Measurements from ENCODE around the gene PLCB1. TPM values are rescaled to one million over a fixed set of nuclear protein-coding genes. Genes with fewer than 3 reads are reported as not detected.

PLCB1 gene
- total and polyA plus RNA-seq, 10 of the 15 experiments (the other 5 are each of a cell fraction or from before 2014, with no cell fraction given): 0.05 to 5.3 (median 0.17) TPM; not detected in 1

- H3K4me2 ChIP-seq (ENCODE audit: control insufficient read depth, insufficient read depth): peak overlapping the region; percentile 83
- SMC1A ChIA-PET (ENCODE audit: uncharacterized antibody, unreplicated experiment): interaction anchor here (0.8 to 2.5 kb wide), 7 partner anchors 12 to 581 kb away, joined by 3 to 9 read pairs (median 6); no protein-coding TSS in a partner anchor
- H3K4me1 ChIP-seq (ENCODE audit: control insufficient read depth, insufficient read depth, low read length): peaks cover 15% of the 10 kb centered on the region
- no peaks in the 10 kb centered on the region for H4K20me1 ChIP-seq (ENCODE audit: control insufficient read depth, insufficient read depth)
- 0 out of 2 replicates have a peak overlapping the region, but pooled peaks have one; percentile 4 for H3K4me3 ChIP-seq
- H3K27ac ChIP-seq (ENCODE audit: control insufficient read depth, insufficient read depth): peak overlapping the region; percentile 64
- in situ Hi-C loops (cut with MboI) (no loop called here), intact Hi-C loops (cut with micrococcal nuclease; ENCODE audit: unreplicated experiment) (loop anchor here (5.0 kb wide), 1 partner anchor 200 kb away; no protein-coding TSS in a partner anchor)
- POLR2A ChIA-PET: interaction anchor here (1.1 to 1.3 kb wide), 2 partner anchors 12 to 17 kb away, joined by 3 read pairs; no protein-coding TSS in a partner anchor
- CTCF ChIA-PET: interaction anchor here (0.6 to 2.1 kb wide), 9 partner anchors 11 to 1535 kb away, joined by 3 to 7 read pairs (median 4); no protein-coding TSS in a partner anchor
- FAIRE-seq (peak; percentile 88), ATAC-seq (peak; percentile 92), DNase-seq (ENCODE audit: low read depth, low spot score) (peak; percentile 69)
- peak overlapping the region; percentile 74 for H2AFZ ChIP-seq (ENCODE audit: control insufficient read depth, low read depth, low read length)
- no peak overlapping the region for H3K9ac ChIP-seq (ENCODE audit: control insufficient read depth, insufficient read depth, low read length)
- H3K9me3 ChIP-seq (replicated peaks; ENCODE audit: control insufficient read depth, insufficient read depth, low read length): no peaks in the 10 kb centered on the region
- RAD21 ChIA-PET (ENCODE audit: unreplicated experiment): interaction anchor here (0.9 to 1.8 kb wide), 4 partner anchors 11 to 120 kb away, joined by 3 to 5 read pairs (median 4); no protein-coding TSS in a partner anchor
- no peaks in the 10 kb centered on the region for H3K27me3 ChIP-seq (replicated peaks in 1 of 2; ENCODE audit: control insufficient read depth in 2 of 2, insufficient read depth in 2 of 2, low read length in 1 of 2)
- no TSS peak for BruUV-seq (replicated peaks)
- 21% methylated on average over 3 of the region's 3 CpGs for WGBS (ENCODE audit: insufficient coverage, insufficient replicate concordance, low lambda C conversion rate, missing lambda C conversion rate)
- H3K79me2 ChIP-seq (ENCODE audit: control insufficient read depth, insufficient read depth, low read length): no peaks in the 10 kb centered on the region
- H3K36me3 ChIP-seq (ENCODE audit: control insufficient read depth in 2 of 2, insufficient read depth in 2 of 2, low read length in 1 of 2): no peaks in the 10 kb centered on the region
- no peak for TF ChIP-seq NBN (IDR thresholded peaks at IDR 0.05)
- TF ChIP-seq ZNF384 (IDR thresholded peaks at IDR 0.05; ENCODE audit: borderline replicate concordance, low read depth, low read length): 0 out of 2 replicates have a peak, but pooled peaks have one; percentile 8
- no peak for TF ChIP-seq KAT2A (conservative IDR thresholded peaks at IDR 0.05; ENCODE audit: control insufficient read depth, low read depth, low read length)
- TF ChIP-seq PKNOX1 (IDR thresholded peaks at IDR 0.05): peak; percentile 44; the same call in 1 of the 2 replicates
- TF ChIP-seq LARP7 (IDR thresholded peaks at IDR 0.05): no peak
- peak; percentile 46 to 50; a peak in 2 of 4 replicates for TF ChIP-seq IKZF2 (IDR thresholded peaks at IDR 0.05)
- no peak for TF ChIP-seq MAX (IDR thresholded peaks at IDR 0.05; ENCODE audit: low read depth, low read length)
- no peak for TF ChIP-seq CHD4 (IDR thresholded peaks at IDR 0.05)
- no peak for TF ChIP-seq HDGF (IDR thresholded peaks at IDR 0.05)
- TF ChIP-seq POU2F2 (IDR thresholded peaks at IDR 0.05; ENCODE audit: borderline replicate concordance, low read depth, low read length): peak; percentile 42; the same call in 1 of the 3 replicates
- peak; percentile 67; the same call in 1 of the 2 replicates for TF ChIP-seq ZNF217 (IDR thresholded peaks at IDR 0.05)
- TF ChIP-seq ATF7 (IDR thresholded peaks at IDR 0.05; ENCODE audit: low read depth): peak; percentile 65; the same call in 1 of the 2 replicates
- TF ChIP-seq DPF2 (IDR thresholded peaks at IDR 0.05): no peak
- peak; percentile 71 for TF ChIP-seq NFIC (IDR thresholded peaks at IDR 0.05; ENCODE audit: low read depth, low read length)
- 0 out of 2 replicates have a peak, but pooled peaks have one; percentile 50 for TF ChIP-seq MTA3 (IDR thresholded peaks at IDR 0.05; ENCODE audit: borderline replicate concordance, low read length)
- no peak for TF ChIP-seq MLLT1 (IDR thresholded peaks at IDR 0.05)
- no peak for TF ChIP-seq CHD2 (IDR thresholded peaks at IDR 0.05; ENCODE audit: borderline replicate concordance, low read depth, low read length)
- peak; percentile 65; the same call in 1 of the 2 replicates for TF ChIP-seq RELB (IDR thresholded peaks at IDR 0.05; ENCODE audit: low read depth)
- no peak for TF ChIP-seq SMAD1 (IDR thresholded peaks at IDR 0.05; ENCODE audit: low read depth, partially characterized antibody)
- no peak for TF ChIP-seq CREM (IDR thresholded peaks at IDR 0.05; ENCODE audit: low read depth)
- no peak for TF ChIP-seq RELA (IDR thresholded peaks at IDR 0.05; ENCODE audit: borderline replicate concordance, partially characterized antibody)
These were observed 470.5 kb downstream of the PLCB1 start for GRCh38 chr20:8602389-8603116.
